MG63 (cell line): ENCODE results near the gene PHF14. TPM values are rescaled to one million over a fixed set of nuclear protein-coding genes. Genes with fewer than 3 reads are reported as not detected.

Source experiments
- DNase-seq: peaks from one replicate; pipeline ENCODE4 v3.0.0-alpha.2; 2020
- H3K27me3 ChIP-seq: fragments of 250-450 bp; sonication (Bioruptor Pico); 2 replicates; pipeline ENCODE4 v1.5.1; 2020; ENCODE audit warnings: mild to moderate bottlenecking, moderate library complexity
- H3K36me3 ChIP-seq: fragments of 250-450 bp; sonication (Bioruptor Pico); 2 replicates; pipeline ENCODE4 v1.5.1; 2020; ENCODE audit warnings: mild to moderate bottlenecking, moderate library complexity
- H3K4me3 ChIP-seq: fragments of 250-450 bp; sonication (Bioruptor Pico); 2 replicates; pipeline ENCODE4 v1.5.1; 2020; ENCODE audit warnings: mild to moderate bottlenecking, moderate library complexity
- H3K9me3 ChIP-seq: fragments of 250-450 bp; sonication (Bioruptor Pico); 2 replicates; pipeline ENCODE4 v1.5.1; 2020; ENCODE audit warnings: mild to moderate bottlenecking, moderate library complexity
- total RNA-seq: library from RNA; depleted of rRNA; stranded (reverse); fragments of >200 nt; shearing (Covaris generic); gene quantifications from 2 replicates; pipeline ENCODE4 v1.2.3, GENCODE V29; 2014; ENCODE audit warnings: low replicate concordance

Gene PHF14
- total RNA-seq, 1 experiment from 2014 or later: 17.2 TPM

- Histone ChIP-seq H3K4me3 (no peak overlapping the region), H3K36me3 (no peaks in the 10 kb centered on the region), H3K27me3 (no peaks in the 10 kb centered on the region), H3K9me3 (no peaks in the 10 kb centered on the region)
- DNase-seq: no peak
Measured at GRCh38 chr7:11177793-11178192, 204.1 kb downstream of the PHF14 start.

DNA sequence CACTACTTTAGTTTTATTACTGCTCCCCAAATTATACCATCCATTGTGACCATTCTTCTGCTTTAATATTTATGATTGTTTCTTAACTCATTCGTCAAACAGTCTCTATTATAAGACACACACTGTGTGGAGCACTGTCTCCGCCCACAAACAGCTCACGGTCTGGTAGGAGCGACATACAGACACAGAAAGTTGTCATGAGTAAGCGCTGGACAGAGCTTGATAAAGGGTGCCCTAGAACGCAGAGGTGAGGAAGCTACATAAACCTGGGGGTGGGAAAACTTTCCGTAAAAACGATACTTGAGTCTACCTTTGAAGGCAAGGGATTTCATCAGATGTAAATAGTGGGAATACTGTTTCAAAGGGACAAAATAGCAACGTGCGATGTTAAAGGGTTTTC is 207.9 kb downstream of the PHF14 start:
- Histone ChIP-seq H3K4me3 (no peak overlapping the region), H3K27me3 (no peaks in the 10 kb centered on the region), H3K36me3 (no peaks in the 10 kb centered on the region), H3K9me3 (no peaks in the 10 kb centered on the region)
- no peak for DNase-seq

DNA sequence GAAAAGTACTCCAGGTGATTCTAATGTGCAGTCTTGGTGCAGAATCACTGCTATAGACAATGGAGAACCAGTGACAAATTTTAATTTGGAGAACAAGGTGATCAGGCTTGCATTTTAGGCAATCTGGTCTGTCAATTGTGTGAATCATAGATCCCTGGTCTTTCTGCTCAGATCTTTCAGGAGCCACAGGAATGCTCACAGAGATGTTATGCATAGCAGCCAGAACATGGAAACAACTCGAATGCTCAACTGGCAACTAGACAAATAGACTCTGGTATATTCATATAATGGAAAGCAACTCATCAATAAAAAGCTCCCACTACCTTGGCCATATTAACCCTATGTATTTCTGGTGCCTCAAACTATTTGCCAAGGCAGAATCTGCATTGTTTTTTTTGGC is 209.1 kb downstream of the PHF14 start:
- Histone ChIP-seq H3K4me3 (no peak overlapping the region), H3K36me3 (no peaks in the 10 kb centered on the region), H3K27me3 (no peaks in the 10 kb centered on the region), H3K9me3 (no peaks in the 10 kb centered on the region)
- DNase-seq: no peak

- H3K27me3 ChIP-seq: no peaks in the 10 kb centered on the region
- no peaks in the 10 kb centered on the region for H3K9me3 ChIP-seq
- DNase-seq: no peak
- H3K36me3 ChIP-seq: no peaks in the 10 kb centered on the region
- H3K4me3 ChIP-seq: no peak overlapping the region
Measured at GRCh38 chr7:11185179-11185815, 211.6 kb downstream of the PHF14 start.

DNA sequence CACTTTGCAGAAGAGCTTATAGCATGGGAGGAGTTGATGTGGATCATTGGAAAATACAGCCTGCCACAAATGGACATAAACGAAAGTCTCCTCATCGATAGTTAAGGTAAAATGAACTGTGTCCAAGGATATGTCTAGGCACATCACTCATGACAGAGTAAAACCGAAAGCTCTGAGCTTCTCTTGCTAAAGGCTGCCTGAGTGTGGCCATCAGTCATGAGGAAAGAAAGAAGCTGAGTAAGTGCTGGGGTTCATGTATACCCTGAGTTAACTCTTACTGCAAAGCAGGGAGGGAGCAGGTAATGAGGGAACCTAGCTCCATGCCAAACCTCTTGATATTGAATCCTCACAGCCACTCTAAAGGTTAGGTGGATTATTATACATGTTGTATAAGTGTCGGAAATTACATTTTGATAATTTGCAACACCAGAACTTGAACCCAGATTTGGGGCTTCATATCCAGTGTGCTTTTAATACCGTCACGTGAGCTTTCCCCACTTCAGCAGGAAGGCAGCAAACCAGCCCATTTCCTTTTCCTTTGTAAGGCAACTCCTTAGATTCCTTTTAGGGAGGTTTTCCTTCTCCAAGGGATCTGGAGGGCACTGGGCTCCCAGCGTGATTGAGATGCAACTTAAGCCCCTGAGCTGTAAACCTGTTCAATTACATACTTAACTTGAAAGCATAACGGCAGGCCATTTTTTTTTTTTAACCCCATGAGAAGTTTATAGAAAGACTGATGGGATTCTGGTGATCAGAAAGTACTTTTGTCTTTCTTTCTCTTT is 215.0 kb downstream of the PHF14 start:
- Histone ChIP-seq H3K27me3 (no peaks in the 10 kb centered on the region), H3K4me3 (no peak overlapping the region), H3K9me3 (no peaks in the 10 kb centered on the region), H3K36me3 (no peaks in the 10 kb centered on the region)
- DNase-seq: no peak

DNA sequence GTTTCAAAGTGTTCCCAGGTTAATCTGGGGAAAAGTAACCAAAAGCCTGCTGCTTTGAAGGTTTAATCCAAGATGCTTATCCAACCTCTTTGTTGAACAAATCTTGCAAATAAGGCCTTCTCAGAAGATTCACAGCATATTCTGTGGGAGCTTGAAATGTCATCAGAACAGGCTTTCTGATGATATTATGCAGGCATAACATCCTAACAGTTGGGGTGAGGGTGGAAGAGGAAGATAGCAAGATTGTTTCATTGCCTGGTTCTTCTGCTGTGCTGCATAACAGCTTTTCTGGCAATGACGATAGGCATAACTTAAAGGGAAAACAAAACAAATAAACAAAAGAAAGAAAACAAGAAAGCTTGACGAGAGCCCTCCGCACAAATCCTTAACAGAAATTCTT is 217.4 kb downstream of the PHF14 start:
- Histone ChIP-seq H3K27me3 (no peaks in the 10 kb centered on the region), H3K9me3 (no peaks in the 10 kb centered on the region), H3K36me3 (no peaks in the 10 kb centered on the region), H3K4me3 (no peak overlapping the region)
- no peak for DNase-seq

DNA sequence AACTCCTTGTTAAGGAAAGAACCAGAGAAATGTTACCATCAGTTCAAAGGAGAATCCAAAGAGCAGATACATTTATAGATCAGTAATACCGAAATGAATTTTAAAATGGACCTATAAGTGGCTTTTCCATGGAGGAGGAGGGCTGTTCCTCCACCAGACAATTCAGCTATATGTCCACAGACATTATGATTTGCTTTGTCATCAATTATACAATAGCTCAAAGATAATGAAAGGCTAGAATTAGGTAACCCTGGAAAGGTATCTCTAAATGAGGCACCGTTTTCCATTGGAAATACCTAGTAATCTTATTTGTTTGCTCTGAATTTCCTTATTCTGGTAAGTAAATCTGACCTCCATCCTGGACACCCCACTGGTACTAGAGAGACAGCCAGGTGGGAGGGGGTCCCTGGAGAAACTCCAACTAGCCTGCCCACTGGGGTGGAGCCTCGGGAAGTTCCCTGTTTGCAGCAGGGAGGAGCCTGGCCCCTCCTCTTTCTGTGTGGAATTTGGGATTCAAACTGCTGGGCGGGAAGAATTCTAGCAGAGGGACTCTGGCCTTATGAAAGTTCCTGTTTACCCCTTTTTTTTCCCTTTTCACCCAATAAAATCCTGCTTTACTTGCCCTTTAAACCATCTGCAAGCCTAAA is 218.0 kb downstream of the PHF14 start:
- DNase-seq: no peak
- H3K27me3 ChIP-seq: no peaks in the 10 kb centered on the region
- no peaks in the 10 kb centered on the region for H3K9me3 ChIP-seq
- H3K36me3 ChIP-seq: no peaks in the 10 kb centered on the region
- H3K4me3 ChIP-seq: no peak overlapping the region

- Histone ChIP-seq H3K27me3 (no peaks in the 10 kb centered on the region), H3K4me3 (peak overlapping the region; percentile 31), H3K9me3 (no peaks in the 10 kb centered on the region), H3K36me3 (no peaks in the 10 kb centered on the region)
- DNase-seq: no peak
Measured at GRCh38 chr7:11192506-11192905, 218.8 kb downstream of the PHF14 start.

DNA sequence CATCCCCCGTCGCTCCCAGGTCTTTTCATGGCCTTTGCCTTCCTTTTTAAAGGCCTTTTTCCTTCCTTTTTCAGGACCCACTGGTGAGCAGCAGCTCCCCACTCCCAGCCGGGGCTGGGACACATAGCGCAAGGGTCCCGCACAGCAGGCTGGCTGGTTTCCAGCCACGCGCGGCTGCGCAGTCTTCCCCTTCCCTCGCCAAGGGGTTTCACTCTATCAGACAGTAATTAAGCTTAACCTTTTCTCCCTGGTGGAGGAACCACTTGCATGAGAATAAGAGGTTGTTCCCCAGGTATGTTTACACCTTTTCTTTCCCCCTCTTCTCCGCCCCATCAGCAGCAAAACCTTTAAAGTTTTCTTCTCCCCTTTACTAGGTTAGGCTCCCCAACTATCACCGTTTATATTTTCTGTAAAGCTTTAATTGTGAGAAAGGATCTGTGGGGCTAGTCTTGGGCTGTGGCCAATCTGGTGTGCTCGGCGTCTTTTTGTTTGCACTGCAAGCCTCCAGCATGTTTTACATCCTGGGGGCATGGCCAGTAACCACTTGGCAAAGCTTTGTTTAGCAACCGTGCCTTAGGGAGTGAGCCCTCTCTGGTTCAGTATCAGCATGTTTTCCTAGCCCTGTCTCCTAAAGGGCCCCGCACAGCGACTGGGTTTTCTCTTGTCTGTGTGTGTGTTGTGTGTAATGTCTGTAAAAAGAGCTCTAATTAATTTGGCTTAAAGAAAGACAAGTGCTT is 219.6 kb downstream of the PHF14 start:
- Histone ChIP-seq H3K9me3 (no peaks in the 10 kb centered on the region), H3K27me3 (no peaks in the 10 kb centered on the region), H3K4me3 (peak overlapping the region; percentile 31), H3K36me3 (no peaks in the 10 kb centered on the region)
- DNase-seq: peak; percentile 59

GRCh38 chr7:11193888-11194287 is 220.2 kb downstream of the PHF14 start:
- Histone ChIP-seq H3K9me3 (no peaks in the 10 kb centered on the region), H3K4me3 (no peak overlapping the region), H3K27me3 (no peaks in the 10 kb centered on the region), H3K36me3 (no peaks in the 10 kb centered on the region)
- no peak for DNase-seq

DNA sequence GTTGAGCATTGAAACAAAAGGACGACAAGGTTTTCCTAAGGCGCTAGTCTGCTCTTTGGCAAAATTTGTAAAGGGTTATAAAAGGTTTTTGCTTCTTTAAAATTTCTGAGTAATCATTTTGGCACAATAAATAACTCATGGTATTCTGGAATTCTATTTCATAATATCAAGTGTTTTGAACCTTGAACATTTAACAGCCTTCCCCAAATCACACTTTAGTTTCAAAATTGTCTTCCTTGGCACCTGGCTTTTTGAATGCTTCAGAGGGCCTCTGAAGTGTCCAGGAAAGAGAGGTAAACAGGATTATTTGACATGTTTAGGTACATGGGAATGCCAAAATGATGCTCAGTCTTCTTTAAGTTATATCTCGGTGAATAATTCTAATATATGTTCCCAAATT is 220.8 kb downstream of the PHF14 start:
- no peak overlapping the region for H3K4me3 ChIP-seq
- no peaks in the 10 kb centered on the region for H3K36me3 ChIP-seq
- no peak for DNase-seq
- no peaks in the 10 kb centered on the region for H3K27me3 ChIP-seq
- H3K9me3 ChIP-seq: no peaks in the 10 kb centered on the region

- H3K4me3 ChIP-seq: no peak overlapping the region
- no peaks in the 10 kb centered on the region for H3K36me3 ChIP-seq
- no peaks in the 10 kb centered on the region for H3K9me3 ChIP-seq
- DNase-seq: no peak
- no peaks in the 10 kb centered on the region for H3K27me3 ChIP-seq
Measured at GRCh38 chr7:11195502-11195901, 221.8 kb downstream of the PHF14 start.

DNA sequence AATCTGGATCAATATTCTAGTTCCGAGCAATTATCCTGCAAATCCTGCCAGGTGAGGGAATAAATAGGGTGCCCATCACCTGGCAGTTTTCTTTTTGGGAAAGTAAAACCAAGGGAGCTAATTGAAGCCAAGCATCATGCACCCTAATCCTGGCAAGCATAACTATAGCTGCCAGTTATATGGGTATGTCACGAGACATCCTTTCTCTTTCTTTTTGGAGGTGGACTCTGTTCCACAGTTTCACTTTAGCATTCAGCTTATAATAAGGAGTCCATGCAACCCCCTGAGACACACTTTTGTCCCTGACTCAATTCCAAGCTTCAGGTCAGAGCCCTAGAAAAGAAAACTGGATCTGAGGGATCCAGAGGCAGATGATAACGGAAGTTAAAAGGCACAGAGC is 222.5 kb downstream of the PHF14 start:
- H3K36me3 ChIP-seq: no peaks in the 10 kb centered on the region
- H3K4me3 ChIP-seq: no peak overlapping the region
- H3K9me3 ChIP-seq: no peaks in the 10 kb centered on the region
- H3K27me3 ChIP-seq: no peaks in the 10 kb centered on the region
- no peak for DNase-seq

DNA sequence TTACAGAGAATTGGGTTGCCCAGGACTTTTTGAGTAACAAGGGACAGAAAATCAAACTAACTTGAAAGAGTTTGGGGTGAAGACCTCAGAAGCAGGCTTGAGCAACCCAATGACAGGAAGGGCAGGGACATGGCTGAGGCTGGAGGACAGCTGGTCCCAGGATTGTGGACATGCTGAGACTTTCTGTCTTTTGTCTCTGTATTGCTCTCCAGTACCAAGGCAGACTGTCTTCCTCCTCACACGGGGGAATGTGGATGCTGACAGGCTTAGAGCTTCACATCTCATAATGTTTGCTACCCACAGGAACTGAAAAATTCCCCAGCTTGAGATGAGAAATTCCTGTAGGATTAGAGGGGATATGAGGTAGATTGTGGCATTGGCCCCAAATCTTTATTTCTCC is 229.6 kb downstream of the PHF14 start:
- Histone ChIP-seq H3K9me3 (no peaks in the 10 kb centered on the region), H3K4me3 (no peak overlapping the region), H3K36me3 (no peaks in the 10 kb centered on the region), H3K27me3 (no peaks in the 10 kb centered on the region)
- DNase-seq: no peak

DNA sequence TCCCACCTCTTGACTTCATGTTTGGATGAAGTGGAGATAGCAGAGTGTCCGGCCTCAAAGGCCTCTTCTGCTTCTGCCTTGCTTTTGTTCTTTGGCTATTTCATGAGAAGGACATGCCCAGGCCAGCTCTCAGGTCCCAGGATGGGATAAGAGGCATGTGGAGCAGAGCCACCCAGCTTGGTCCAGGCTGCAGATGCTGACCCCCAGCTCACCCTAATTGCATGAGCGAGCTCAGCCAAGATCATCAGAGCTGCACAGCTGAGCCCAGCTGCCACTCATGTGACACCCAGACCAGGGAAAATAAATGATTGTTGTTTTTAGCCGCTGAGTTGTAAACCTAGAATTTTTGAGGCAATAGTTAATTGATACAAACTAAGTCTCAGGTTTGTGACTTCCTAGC is 230.0 kb downstream of the PHF14 start:
- H3K36me3 ChIP-seq: no peaks in the 10 kb centered on the region
- no peaks in the 10 kb centered on the region for H3K27me3 ChIP-seq
- no peak overlapping the region for H3K4me3 ChIP-seq
- DNase-seq: no peak
- H3K9me3 ChIP-seq: no peaks in the 10 kb centered on the region

GRCh38 chr7:11206177-11206899 is 232.7 kb downstream of the PHF14 start:
- H3K4me3 ChIP-seq: no peak overlapping the region
- H3K36me3 ChIP-seq: no peaks in the 10 kb centered on the region
- no peak for DNase-seq
- no peaks in the 10 kb centered on the region for H3K27me3 ChIP-seq
- no peaks in the 10 kb centered on the region for H3K9me3 ChIP-seq

GRCh38 chr7:11207565-11207964 is 233.9 kb downstream of the PHF14 start:
- H3K4me3 ChIP-seq: no peak overlapping the region

More at GRCh38 chr7:11207565-11207964, 233.9 kb downstream of the PHF14 start:
- Histone ChIP-seq H3K36me3 (no peaks in the 10 kb centered on the region), H3K9me3 (no peaks in the 10 kb centered on the region), H3K27me3 (no peaks in the 10 kb centered on the region)
- no peak for DNase-seq
